GM23338 (cell line): ENCODE measurements around the gene GABRB3. TPM values are rescaled to one million over a fixed set of nuclear protein-coding genes. Genes with fewer than 3 reads are reported as not detected.

Experiments used
- ATAC-seq: fragments of 200-7000 bp; cut with Tn5 transposase; 3 replicates; pipeline ENCODE4 v1.9.1; 2020
- DNase-seq: peaks from one replicate; pipeline ENCODE4 v3.0.0-alpha.2; 2015; ENCODE audit warnings: low spot score
- H2AFZ ChIP-seq: fragments of 200-600 bp; sonication (generic); 2 replicates; pipeline ENCODE4 v1.8.0; 2016; ENCODE audit warnings: antibody characterized with exemption, mild to moderate bottlenecking, moderate library complexity
- H3F3A ChIP-seq: fragments of 200-600 bp; sonication (generic); replicated peaks from 2 replicates; pipeline ENCODE4 v1.8.0; 2017; ENCODE audit warnings: antibody characterized with exemption, mixed run types, low read depth
- H3K27ac ChIP-seq: fragments of 200-600 bp; sonication (generic); 2 replicates; pipeline ENCODE4 v1.6.1; 2016; ENCODE audit warnings: low read depth
- H3K27me3 ChIP-seq: fragments of 200-600 bp; sonication (generic); 2 replicates; pipeline ENCODE4 v1.8.0; 2016; ENCODE audit warnings: mild to moderate bottlenecking, mixed run types, moderate library complexity; ENCODE audit not compliant: insufficient read depth
- H3K36me3 ChIP-seq: fragments of 200-600 bp; sonication (generic); 2 replicates; pipeline ENCODE4 v1.8.0; 2016; ENCODE audit warnings: mild to moderate bottlenecking; ENCODE audit not compliant: insufficient read depth
- H3K4me1 ChIP-seq: fragments of 200-600 bp; sonication (generic); 2 replicates; pipeline ENCODE4 v1.8.0; 2016; ENCODE audit warnings: mild to moderate bottlenecking, moderate library complexity; ENCODE audit not compliant: insufficient read depth
- H3K4me2 ChIP-seq: fragments of 200-600 bp; sonication (generic); 2 replicates; pipeline ENCODE4 v1.7.1; 2017; ENCODE audit warnings: mixed run types
- H3K4me3 ChIP-seq: fragments of 200-600 bp; sonication (generic); 2 replicates; pipeline ENCODE4 v1.6.1; 2016; ENCODE audit warnings: mixed run types
- H3K79me2 ChIP-seq: fragments of 200-600 bp; sonication (generic); replicated peaks from 2 replicates; pipeline ENCODE4 v1.8.0; 2017; ENCODE audit warnings: mild to moderate bottlenecking; ENCODE audit not compliant: insufficient read depth
- H3K9me2 ChIP-seq: fragments of 200-600 bp; sonication (generic); 2 replicates; pipeline ENCODE4 v1.8.0; 2017; ENCODE audit not compliant: insufficient read depth
- H4K20me1 ChIP-seq: fragments of 200-600 bp; sonication (generic); replicated peaks from 2 replicates; pipeline ENCODE4 v1.8.0; 2017; ENCODE audit warnings: mild to moderate bottlenecking; ENCODE audit not compliant: insufficient read depth
- H3K27ac Mint-ChIP-seq: 2 replicates; pipeline ENCODE4 v1.8.0; 2020; ENCODE audit warnings: inconsistent platforms, mild to moderate bottlenecking, moderate library complexity, mixed read lengths
- H3K27me3 Mint-ChIP-seq: 3 replicates; pipeline ENCODE4 v1.8.0; 2022; ENCODE audit warnings: low read depth, mild to moderate bottlenecking, moderate library complexity, mixed read lengths, inconsistent platforms; ENCODE audit not compliant: insufficient read depth, poor library complexity
- H3K36me3 Mint-ChIP-seq: 3 replicates; pipeline ENCODE4 v1.8.0; 2021; ENCODE audit warnings: low read depth, mild to moderate bottlenecking, inconsistent platforms, moderate library complexity, mixed read lengths
- H3K4me1 Mint-ChIP-seq: 3 replicates; pipeline ENCODE4 v1.8.0; 2020; ENCODE audit warnings: mild to moderate bottlenecking, inconsistent platforms, mixed read lengths
- H3K4me3 Mint-ChIP-seq: 3 replicates; pipeline ENCODE4 v1.8.0; 2021; ENCODE audit warnings: moderate library complexity, mild to moderate bottlenecking, inconsistent platforms, mixed read lengths
- H3K9me3 Mint-ChIP-seq: 3 replicates; pipeline ENCODE4 v1.8.0; 2020; ENCODE audit warnings: moderate library complexity, mild to moderate bottlenecking, inconsistent platforms, mixed read lengths
- CREB1 ChIP-seq: fragments of 250-450 bp; sonication (Bioruptor Pico); IDR thresholded peaks from 2 replicates; pipeline ENCODE4 v1.5.0; 2020; ENCODE audit warnings: low read depth, mild to moderate bottlenecking, moderate library complexity
- CTCF ChIP-seq, 2 experiments: fragments of 200-600 bp in 1 of 2; sonication (generic) in 1 of 2; conservative IDR thresholded peaks; 2 replicates each; pipeline versions ENCODE4 v1.5.1 to v1.6.1; 2016 to 2017; ENCODE audit warnings: antibody characterized with exemption in 2 of 2, low read depth in 2 of 2, mild to moderate bottlenecking in 2 of 2, moderate library complexity in 1 of 2
- EZH2 ChIP-seq: fragments of 200-600 bp; sonication (generic); IDR thresholded peaks from one replicate; pipeline ENCODE4 v1.8.0; 2017; ENCODE audit warnings: antibody characterized with exemption, mild to moderate bottlenecking, low read depth; ENCODE audit not compliant: unreplicated experiment
- EZH2phosphoT487 ChIP-seq: fragments of 200-600 bp; sonication (generic); IDR thresholded peaks from one replicate; pipeline ENCODE4 v1.8.1; 2018; ENCODE audit warnings: antibody characterized with exemption; ENCODE audit not compliant: unreplicated experiment
- JUNB ChIP-seq: IDR thresholded peaks from one replicate; pipeline ENCODE4 v1.6.1; 2016; ENCODE audit warnings: antibody characterized with exemption; ENCODE audit not compliant: unreplicated experiment
- NANOG ChIP-seq: IDR thresholded peaks from 2 replicates; pipeline ENCODE4 v1.6.1; 2016; ENCODE audit warnings: antibody characterized with exemption, borderline replicate concordance
- POLR2AphosphoS5 ChIP-seq: IDR thresholded peaks from 2 replicates; pipeline ENCODE4 v1.6.1; 2016; ENCODE audit warnings: antibody characterized with exemption, low read depth
- REST ChIP-seq: IDR thresholded peaks from one replicate; pipeline ENCODE4 v1.6.1; 2018; ENCODE audit warnings: antibody characterized with exemption; ENCODE audit not compliant: unreplicated experiment
- ZNF462 ChIP-seq: fragments of 250-450 bp; sonication (Bioruptor Pico); IDR thresholded peaks from 2 replicates; pipeline ENCODE4 v1.5.0; 2020; ENCODE audit warnings: mild to moderate bottlenecking, moderate library complexity
- polyA plus RNA-seq: library from polyadenylated mRNA; unstranded; fragments of >200 nt; fragmentation: Nextera tagmentation; extraction: Ambion mirVana; gene quantifications from 2 replicates; pipeline ENCODE4 v1.2.1, GENCODE V29; 2016
- total RNA-seq: library from RNA; depleted of rRNA; stranded (reverse); fragments of >200 nt; shearing (Covaris generic); gene quantifications from 2 replicates; pipeline ENCODE4 v1.2.3, GENCODE V29; 2014

Gene GABRB3
- total and polyA plus RNA-seq, 2 experiments from 2014 or later: 56.5 to 131 TPM

- Histone ChIP-seq H3K9me2 (no peaks in the 10 kb centered on the region), H3K27ac (peak overlapping the region; percentile 98), H3K36me3 (0 out of 2 replicates have a peak, but pooled peaks cover 2% of the 10 kb centered on the region), H3F3A (peaks cover 10% of the 10 kb centered on the region), H3K4me3 (peak overlapping the region; percentile 39), H3K4me1 (peaks cover 77% of the 10 kb centered on the region), H3K27me3 (no peaks in the 10 kb centered on the region), H4K20me1 (no peaks in the 10 kb centered on the region), H2AFZ (no peak overlapping the region), H3K79me2 (peaks cover 77% of the 10 kb centered on the region), H3K4me2 (peak overlapping the region; percentile 90)
- TF ChIP-seq EZH2phosphoT487: no peak
- TF ChIP-seq CREB1: no peak
- TF ChIP-seq POLR2AphosphoS5: no peak
- TF ChIP-seq JUNB: no peak
- TF ChIP-seq ZNF462 (CRISPR knock-in tag): peak; percentile 61; the same call in 1 of the 2 replicates
- no peak for TF ChIP-seq EZH2
- TF ChIP-seq NANOG: peak; percentile 40; the same call in 1 of the 2 replicates
- TF ChIP-seq REST: no peak
- TF ChIP-seq CTCF (conservative IDR thresholded peaks at IDR 0.05; ENCODE audit: low read depth in 2 of 2): no peak
- Mint-ChIP-seq H3K36me3 (peaks cover 43% of the 10 kb centered on the region), H3K27me3 (peaks cover 13% of the 10 kb centered on the region), H3K9me3 (no peaks in the 10 kb centered on the region), H3K4me1 (peaks cover 80% of the 10 kb centered on the region), H3K4me3 (peak overlapping the region; percentile 67), H3K27ac (peak overlapping the region; percentile 97)
- peak; percentile 62 for DNase-seq
- ATAC-seq: peak; percentile 62
Measured at GRCh38 chr15:26766262-26766661, 6.6 kb downstream of the GABRB3 start.
